Measurements from ENCODE around the gene CALN1.
"Not testable (repeated sequence)": the region's sequence is repeated elsewhere in the genome, so short reads cannot be mapped to it uniquely, and the experiment has no call there.

CALN1 gene

DNA sequence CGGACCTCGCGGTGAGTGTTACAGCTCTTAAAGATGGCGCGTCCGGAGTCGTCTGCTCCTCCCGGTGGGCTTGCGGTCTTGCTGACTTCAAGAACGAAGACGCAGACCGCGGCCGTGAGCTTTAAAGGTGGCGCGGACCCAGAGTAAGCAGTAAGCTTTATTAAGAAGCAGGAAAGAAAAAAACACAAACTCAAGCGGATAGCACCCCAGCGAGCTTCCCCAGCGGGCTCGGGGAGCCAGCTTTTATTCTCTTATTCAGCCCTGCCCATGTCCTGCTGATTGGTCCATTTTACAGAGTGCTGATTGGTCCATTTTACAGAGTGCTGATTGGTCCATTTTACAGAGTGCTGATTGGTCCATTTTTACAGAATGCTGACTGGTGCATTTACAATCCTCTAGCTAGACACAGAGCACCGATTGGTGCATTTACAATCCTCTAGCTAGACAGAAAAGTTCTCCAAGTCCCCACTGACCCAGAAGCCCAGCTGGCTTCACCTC is at the start of gene CALN1:
TSS of gene CALN1 (minus strand) at position 218 of the 498 bp plus-strand sequence.
- not testable (repeated sequence) for H3K4me1 ChIP-seq; H3K9me3 ChIP-seq (ENCODE audit: control insufficient read depth, low read length); H2AFZ ChIP-seq; H3K27ac ChIP-seq; H3K4me2 ChIP-seq (ENCODE audit: low read length); H3K36me3 ChIP-seq (ENCODE audit: control insufficient read depth, insufficient read depth, low read length); H3K27me3 ChIP-seq (ENCODE audit: control insufficient read depth, insufficient read depth, low read length); H3K4me3 ChIP-seq (ENCODE audit: low read depth, low read length); H3K9ac ChIP-seq; H3K79me2 ChIP-seq

DNA sequence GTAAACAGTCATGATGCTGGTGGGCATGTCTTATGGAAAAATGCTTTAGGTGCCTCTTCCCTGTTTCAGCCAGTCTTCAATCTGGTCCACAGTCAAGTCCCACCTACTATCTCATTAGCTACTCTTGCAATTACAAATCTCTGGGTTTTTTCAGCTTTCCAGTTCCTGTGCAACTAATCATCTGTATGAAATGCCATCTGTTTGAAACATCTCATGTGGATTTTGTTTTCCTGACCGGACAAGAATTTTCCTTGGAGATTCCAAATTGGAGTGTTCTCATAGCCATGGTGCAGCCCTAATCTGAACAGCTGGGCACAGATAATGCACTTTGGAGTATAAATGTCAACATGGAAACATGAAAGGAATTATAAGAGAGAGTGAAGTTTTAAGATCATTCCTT is 41.3 kb upstream of the CALN1 start:
- no peak overlapping the region for H3K4me2 ChIP-seq (ENCODE audit: low read length)
- H3K27ac ChIP-seq: no peak overlapping the region
- H3K79me2 ChIP-seq: no peaks in the 10 kb centered on the region
- TF ChIP-seq, protein P1, sequence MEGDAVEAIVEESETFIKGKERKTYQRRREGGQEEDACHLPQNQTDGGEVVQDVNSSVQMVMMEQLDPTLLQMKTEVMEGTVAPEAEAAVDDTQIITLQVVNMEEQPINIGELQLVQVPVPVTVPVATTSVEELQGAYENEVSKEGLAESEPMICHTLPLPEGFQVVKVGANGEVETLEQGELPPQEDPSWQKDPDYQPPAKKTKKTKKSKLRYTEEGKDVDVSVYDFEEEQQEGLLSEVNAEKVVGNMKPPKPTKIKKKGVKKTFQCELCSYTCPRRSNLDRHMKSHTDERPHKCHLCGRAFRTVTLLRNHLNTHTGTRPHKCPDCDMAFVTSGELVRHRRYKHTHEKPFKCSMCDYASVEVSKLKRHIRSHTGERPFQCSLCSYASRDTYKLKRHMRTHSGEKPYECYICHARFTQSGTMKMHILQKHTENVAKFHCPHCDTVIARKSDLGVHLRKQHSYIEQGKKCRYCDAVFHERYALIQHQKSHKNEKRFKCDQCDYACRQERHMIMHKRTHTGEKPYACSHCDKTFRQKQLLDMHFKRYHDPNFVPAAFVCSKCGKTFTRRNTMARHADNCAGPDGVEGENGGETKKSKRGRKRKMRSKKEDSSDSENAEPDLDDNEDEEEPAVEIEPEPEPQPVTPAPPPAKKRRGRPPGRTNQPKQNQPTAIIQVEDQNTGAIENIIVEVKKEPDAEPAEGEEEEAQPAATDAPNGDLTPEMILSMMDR (IDR thresholded peaks at IDR 0.05): no peak
- H3K27me3 ChIP-seq (ENCODE audit: control insufficient read depth, insufficient read depth, low read length): no peaks in the 10 kb centered on the region
- H3K9me3 ChIP-seq (ENCODE audit: control insufficient read depth, low read length): no peaks in the 10 kb centered on the region
- H2AFZ ChIP-seq: no peak overlapping the region
- H3K36me3 ChIP-seq (ENCODE audit: control insufficient read depth, insufficient read depth, low read length): no peaks in the 10 kb centered on the region
- H3K4me1 ChIP-seq: no peaks in the 10 kb centered on the region
- H3K9ac ChIP-seq: no peak overlapping the region
- no peak overlapping the region for H3K4me3 ChIP-seq (ENCODE audit: low read depth, low read length)

DNA sequence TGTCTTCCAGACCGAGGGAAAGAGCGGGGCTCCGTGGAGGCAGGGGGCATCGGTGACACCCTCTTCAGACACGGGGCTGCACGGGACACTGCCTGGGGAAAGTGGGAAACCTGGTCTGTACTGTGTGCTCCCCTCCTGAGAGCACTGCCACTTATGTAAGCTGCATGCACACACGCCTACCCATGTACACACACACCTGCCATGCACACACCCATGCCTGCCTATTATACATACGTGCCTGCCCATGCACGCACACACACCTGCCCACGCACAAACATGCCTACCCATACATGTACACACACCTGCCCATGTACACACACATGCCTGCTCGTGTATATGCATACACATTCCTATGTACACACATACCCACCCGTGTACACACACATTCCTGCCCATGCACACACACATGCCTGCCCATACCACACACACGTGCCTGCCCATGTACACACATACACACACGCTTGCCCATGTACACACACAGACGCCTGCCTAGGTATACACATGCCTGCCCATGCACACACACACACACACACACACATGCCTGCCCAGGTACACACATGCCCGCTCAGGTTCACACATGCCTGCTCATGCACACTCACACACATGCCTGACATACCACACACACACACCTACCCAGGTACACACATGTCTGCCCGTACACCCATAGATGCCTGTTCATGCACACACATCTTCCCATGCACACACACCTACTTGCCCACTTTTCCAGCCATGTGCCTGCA is 35.5 kb upstream of the CALN1 start:
- TF ChIP-seq, protein P1 (IDR thresholded peaks at IDR 0.05): no peak
- H3K36me3 ChIP-seq (ENCODE audit: control insufficient read depth, insufficient read depth, low read length): no peaks in the 10 kb centered on the region
- no peak overlapping the region for H3K4me2 ChIP-seq (ENCODE audit: low read length)
- no peaks in the 10 kb centered on the region for H3K27me3 ChIP-seq (ENCODE audit: control insufficient read depth, insufficient read depth, low read length)
- no peaks in the 10 kb centered on the region for H3K4me1 ChIP-seq
- no peaks in the 10 kb centered on the region for H3K79me2 ChIP-seq
- no peak overlapping the region for H3K9ac ChIP-seq
- no peak overlapping the region for H3K27ac ChIP-seq
- H3K4me3 ChIP-seq (ENCODE audit: low read depth, low read length): no peak overlapping the region
- H3K9me3 ChIP-seq (ENCODE audit: control insufficient read depth, low read length): no peaks in the 10 kb centered on the region
- H2AFZ ChIP-seq: no peak overlapping the region

DNA sequence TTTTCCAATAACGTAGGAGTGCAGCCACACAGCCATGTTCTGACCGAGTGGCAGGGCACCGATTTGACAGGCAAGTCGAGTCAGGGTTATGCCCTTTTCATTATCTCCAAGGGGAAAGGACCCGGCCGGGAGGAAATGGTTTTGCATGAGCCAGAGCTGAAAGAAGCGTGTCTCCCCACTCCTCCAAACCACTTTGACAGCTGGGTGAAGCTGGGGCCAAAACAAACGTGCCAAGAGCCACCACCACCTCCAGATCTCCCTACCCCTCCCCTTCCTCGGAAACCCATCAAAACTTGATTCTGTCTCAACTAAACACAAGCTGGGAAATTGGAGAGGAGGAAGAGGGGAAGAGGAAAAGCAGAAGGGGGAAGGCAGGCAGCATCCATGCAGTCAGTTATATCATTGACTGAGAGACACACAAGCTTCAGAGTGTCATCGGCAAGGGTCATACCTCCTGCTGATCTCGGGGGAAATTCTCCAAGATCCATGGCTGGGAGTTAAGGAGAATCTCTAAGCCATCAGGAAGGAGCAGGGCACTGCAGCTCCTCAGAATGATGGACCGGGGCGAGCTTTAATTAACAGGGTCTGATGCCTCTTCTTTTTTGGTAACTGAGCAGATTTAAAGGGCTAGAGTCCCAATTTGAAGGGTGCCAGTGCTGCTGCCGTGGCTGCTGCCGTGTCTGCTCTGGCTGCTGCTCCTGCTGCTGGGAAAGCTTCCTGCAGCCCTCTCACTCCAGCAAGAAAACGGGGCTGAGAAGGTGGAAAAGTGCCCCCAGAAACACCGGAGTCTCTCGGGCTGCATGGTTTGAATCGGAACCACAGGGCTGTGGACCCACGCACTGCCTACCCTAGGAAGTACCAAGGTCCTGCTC is 34.7 kb upstream of the CALN1 start:
- Histone ChIP-seq H3K27me3 (ENCODE audit: control insufficient read depth, insufficient read depth, low read length) (no peaks in the 10 kb centered on the region), H3K9ac (no peak overlapping the region), H3K79me2 (no peaks in the 10 kb centered on the region), H3K27ac (no peak overlapping the region), H2AFZ (no peak overlapping the region), H3K9me3 (ENCODE audit: control insufficient read depth, low read length) (no peaks in the 10 kb centered on the region), H3K4me1 (no peaks in the 10 kb centered on the region), H3K36me3 (ENCODE audit: control insufficient read depth, insufficient read depth, low read length) (no peaks in the 10 kb centered on the region), H3K4me2 (ENCODE audit: low read length) (no peak overlapping the region), H3K4me3 (ENCODE audit: low read depth, low read length) (no peak overlapping the region)
- TF ChIP-seq, protein P1 (IDR thresholded peaks at IDR 0.05): no peak

DNA sequence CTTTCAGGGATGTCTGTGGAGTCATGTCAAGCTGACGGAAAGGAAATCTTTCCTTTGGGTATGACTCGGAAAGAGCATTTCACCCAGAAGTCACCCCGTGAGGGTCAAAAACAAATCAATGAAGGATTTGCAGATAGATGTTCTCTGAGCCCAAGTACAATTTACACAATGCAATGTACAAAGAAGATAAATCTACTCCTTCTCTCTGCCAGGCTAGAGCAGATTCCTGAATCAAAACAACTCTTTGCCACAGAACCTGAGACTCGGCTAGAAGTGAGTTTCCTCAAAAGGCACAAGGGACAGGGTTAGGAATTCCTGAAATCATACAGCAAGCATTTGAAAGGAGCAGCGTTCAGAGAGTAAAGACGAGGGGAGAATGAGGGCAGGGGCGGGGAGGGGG is 34.0 kb upstream of the CALN1 start:
- H3K27me3 ChIP-seq (ENCODE audit: control insufficient read depth, insufficient read depth, low read length): no peaks in the 10 kb centered on the region
- no peak overlapping the region for H2AFZ ChIP-seq
- H3K4me1 ChIP-seq: no peaks in the 10 kb centered on the region
- H3K4me2 ChIP-seq (ENCODE audit: low read length): no peak overlapping the region
- H3K79me2 ChIP-seq: no peaks in the 10 kb centered on the region
- no peak overlapping the region for H3K27ac ChIP-seq
- no peaks in the 10 kb centered on the region for H3K36me3 ChIP-seq (ENCODE audit: control insufficient read depth, insufficient read depth, low read length)
- no peaks in the 10 kb centered on the region for H3K9me3 ChIP-seq (ENCODE audit: control insufficient read depth, low read length)
- TF ChIP-seq, protein P1 (IDR thresholded peaks at IDR 0.05): no peak
- H3K9ac ChIP-seq: no peak overlapping the region
- H3K4me3 ChIP-seq (ENCODE audit: low read depth, low read length): no peak overlapping the region

Measured in parathyroid adenoma (tissue), 2 donors.